GM12878 (cell line): Measurements from ENCODE around the gene DISC1. TPM values are rescaled to one million over a fixed set of nuclear protein-coding genes. Genes with fewer than 3 reads are reported as not detected.

ENCODE experiments used
- ATAC-seq: fragments of 200-7000 bp; cut with Tn5 transposase; 3 replicates; pipeline ENCODE4 v1.9.1; 2020; ENCODE audit warnings: mild to moderate bottlenecking, moderate library complexity
- BruUV-seq: library from RNA; stranded (reverse); fragments of 400-500 nt; replicated peaks from 2 replicates; lab custom pipeline; 2021; lab: Mats Ljungman, UMichigan
- CTCF ChIA-PET: fragments of 300-600 bp; sonication (Branson Sonifier 250); formaldehyde crosslinking; extraction: SDS; loops from one replicate; lab custom pipeline; 2021; ENCODE audit warnings: inconsistent platforms; lab: Yijun Ruan, JAX
- POLR2A ChIA-PET: fragments of 350-600 bp; formaldehyde crosslinking; extraction: SDS; loops from one replicate; lab custom pipeline; 2021; ENCODE audit warnings: inconsistent platforms; lab: Charles Lee
- RAD21 ChIA-PET: fragments of 300-600 bp; sonication (Branson Sonifier 250); formaldehyde crosslinking; loops from one replicate; lab custom pipeline; 2023; ENCODE audit warnings: antibody characterized with exemption; ENCODE audit not compliant: unreplicated experiment; lab: Charles Lee
- SMC1A ChIA-PET: fragments of 300-600 bp; sonication (Branson Sonifier 250); formaldehyde crosslinking; loops from one replicate; lab custom pipeline; 2023; ENCODE audit not compliant: unreplicated experiment, uncharacterized antibody; lab: Charles Lee
- DNase-seq: peaks from one replicate; pipeline ENCODE4 v3.0.0-alpha.2; 2011; ENCODE audit warnings: low read depth, low spot score
- FAIRE-seq: peaks from 3 replicates; lab custom pipeline; 2011; peaks lifted over from hg19 to GRCh38; lab: Jason Lieb, UNC
- H2AFZ ChIP-seq: 2 replicates; pipeline ENCODE4 v1.6.0; 2011; ENCODE audit warnings: low read depth, low read length, control low read depth; ENCODE audit not compliant: control insufficient read depth
- H3K27ac ChIP-seq: 2 replicates; pipeline ENCODE4 v1.5.1; 2011; ENCODE audit warnings: control low read depth; ENCODE audit not compliant: control insufficient read depth, insufficient read depth
- H3K27me3 ChIP-seq, 2 experiments: replicated peaks in 1 of 2; 2 replicates each; pipeline versions ENCODE4 v1.6.0 to v1.6.1; 2011; ENCODE audit warnings: low read length in 1 of 2; ENCODE audit not compliant: control insufficient read depth in 2 of 2, insufficient read depth in 2 of 2
- H3K36me3 ChIP-seq, 2 experiments: 2 replicates each; pipeline ENCODE4 v1.5.1; 2011; ENCODE audit warnings: low read length in 1 of 2; ENCODE audit not compliant: control insufficient read depth in 2 of 2, insufficient read depth in 2 of 2
- H3K4me1 ChIP-seq: 2 replicates; pipeline ENCODE4 v1.6.1; 2011; ENCODE audit warnings: mild to moderate bottlenecking, low read length, moderate library complexity, mixed read lengths; ENCODE audit not compliant: control insufficient read depth, insufficient read depth
- H3K4me2 ChIP-seq: 2 replicates; pipeline ENCODE4 v1.6.0; 2011; ENCODE audit warnings: control low read depth; ENCODE audit not compliant: control insufficient read depth, insufficient read depth
- H3K4me3 ChIP-seq: fragments of 200-600 bp; sonication (generic); 2 replicates; pipeline ENCODE4 v1.5.1; 2016
- H3K79me2 ChIP-seq: 2 replicates; pipeline ENCODE4 v1.6.0; 2011; ENCODE audit warnings: low read length; ENCODE audit not compliant: control insufficient read depth, insufficient read depth
- H3K9ac ChIP-seq: 2 replicates; pipeline ENCODE4 v1.8.0; 2011; ENCODE audit warnings: low read length, control low read depth, mixed read lengths; ENCODE audit not compliant: control insufficient read depth, insufficient read depth
- H3K9me3 ChIP-seq: replicated peaks from 3 replicates; pipeline ENCODE4 v1.5.1; 2011; ENCODE audit warnings: mild to moderate bottlenecking, low read length; ENCODE audit not compliant: control insufficient read depth, insufficient read depth
- H4K20me1 ChIP-seq: 2 replicates; pipeline ENCODE4 v1.6.0; 2011; ENCODE audit not compliant: control insufficient read depth, insufficient read depth
- E2F8 ChIP-seq: fragments of 450-650 bp; IDR thresholded peaks from 2 replicates; pipeline ENCODE4 v1.6.1; 2018; ENCODE audit warnings: mild to moderate bottlenecking, low read depth, moderate library complexity; ENCODE audit not compliant: partially characterized antibody
- NFYB ChIP-seq: IDR thresholded peaks from 2 replicates; pipeline ENCODE4 v1.6.1; 2011; ENCODE audit warnings: low read depth, mild to moderate bottlenecking, low read length, improper control_type of control experiment, moderate library complexity; ENCODE audit not compliant: insufficient read depth
- USF1 ChIP-seq: IDR thresholded peaks from 2 replicates; pipeline ENCODE4 v1.6.1; 2011; ENCODE audit warnings: borderline replicate concordance, low read depth, mild to moderate bottlenecking, moderate library complexity, mixed read lengths, low read length; ENCODE audit not compliant: insufficient read depth; ENCODE audit errors: extremely low read length
- WGBS: methylation state at CpG from one replicate; pipeline ENCODE4 v1.1.6; 2016; ENCODE audit warnings: low lambda C conversion rate; ENCODE audit not compliant: insufficient replicate concordance, insufficient coverage; ENCODE audit errors: missing lambda C conversion rate; 5-methylcytosine and 5-hydroxymethylcytosine counted together
- in situ Hi-C: fragments of 300-500 bp; cut with MboI; formaldehyde crosslinking; loops from 9 replicates; pipeline ENCODE4 v1.14.3; 2018; ENCODE audit warnings: mixed read lengths
- intact Hi-C: fragments of 100-400 bp; cut with micrococcal nuclease; formaldehyde crosslinking; loops from one replicate; pipeline ENCODE4 v1.14.2; 2022; ENCODE audit not compliant: unreplicated experiment
- polyA plus RNA-seq, 11 experiments: library from polyadenylated mRNA; depleted of rRNA in 4 of 11; unstranded in 6 of 11; stranded (reverse) in 5 of 11; fragments of >200 nt; fragmentation: Nextera tagmentation in 4 of 11; fragmentation: Illumina TruSeq in 1 of 11; extraction: Ambion mirVana in 4 of 11; extraction: Trizol in 1 of 11; gene quantifications; 1 replicate in 1 of 11; 2 replicates in 10 of 11; pipeline versions ENCODE4 v1.2.1 to v1.2.3, GENCODE V29; 2011 to 2016; ENCODE audit warnings: inconsistent platforms in 2 of 11, missing spikeins in 2 of 11, low read depth in 1 of 11
- total RNA-seq, 4 experiments: library from RNA; depleted of rRNA in 3 of 4; stranded (reverse); fragments of >200 nt in 3 of 4; fragmentation: Illumina TruSeq in 1 of 4; extraction: Trizol in 1 of 4; gene quantifications; 2 replicates each; pipeline versions ENCODE4 v1.2.1 to v1.2.3, GENCODE V29; 2013 to 2021

The DISC1 gene
- total and polyA plus RNA-seq, 10 of the 15 experiments (the other 5 are each of a cell fraction or from before 2014, with no cell fraction given) = 0.05 to 0.72 (median 0.19) TPM; not detected in 1

GRCh38 chr1:231817801-231818200 is 191.2 kb downstream of the DISC1 start (continued):
- no peak for TF ChIP-seq E2F8
- no peak for TF ChIP-seq USF1

GRCh38 chr1:231818337-231818736 is 191.7 kb downstream of the DISC1 start:
- WGBS = 41% methylated on average over 6 of the region's 6 CpGs
- ATAC-seq = no peak
- CTCF ChIA-PET = no interaction called here
- Histone ChIP-seq H3K4me3 (no peak overlapping the region), H3K79me2 (no peaks in the 10 kb centered on the region), H4K20me1 (no peaks in the 10 kb centered on the region), H3K27me3 (peaks cover 0 to 3% of the 10 kb centered on the region in 2 experiments; a peak in 2 of 4 replicates), H3K9me3 (no peaks in the 10 kb centered on the region), H3K27ac (no peak overlapping the region), H3K4me2 (no peak overlapping the region), H3K4me1 (no peaks in the 10 kb centered on the region), H3K9ac (no peak overlapping the region), H2AFZ (no peak overlapping the region), H3K36me3 (no peaks in the 10 kb centered on the region)
- no peak for TF ChIP-seq NFYB
- SMC1A ChIA-PET = no interaction called here
- no peak for FAIRE-seq
- DNase-seq = no peak
- in situ Hi-C loops (no loop called here), intact Hi-C loops (no loop called here)
- RAD21 ChIA-PET = no interaction called here
- POLR2A ChIA-PET = no interaction called here
- no TSS peak for BruUV-seq
